NT2/D1 (cell line): ENCODE measurements around the gene USP27X.

Experiments used
- SUZ12 ChIP-seq: IDR thresholded peaks from 2 replicates; pipeline ENCODE4 v1.6.1; 2011; ENCODE audit not compliant: insufficient read length, insufficient read depth; ENCODE audit errors: extremely low read depth
- YY1 ChIP-seq: IDR thresholded peaks from 2 replicates; pipeline ENCODE4 v1.6.1; 2011; ENCODE audit not compliant: insufficient read length, insufficient read depth
- ZNF274 ChIP-seq: IDR thresholded peaks from 2 replicates; pipeline ENCODE4 v1.6.1; 2011; ENCODE audit warnings: mild to moderate bottlenecking, low read depth, low read length

- no peak for TF ChIP-seq SUZ12
- no peak for TF ChIP-seq YY1
- TF ChIP-seq ZNF274, result no peak
Measured at GRCh38 chrX:49912861-49913260, 33.6 kb downstream of the USP27X start.
